GM18858 (cell line): ENCODE measurements around the gene BRMS1.

Experiments
- ATAC-seq: cut with Tn5 transposase; IDR thresholded peaks from one replicate; pipeline ENCODE4 v1.9.1; 2021; ENCODE audit not compliant: unreplicated experiment

Gene BRMS1

GRCh38 chr11:66287889-66288670 lies 56.8 kb downstream of the BRMS1 start:
- no peak for ATAC-seq
